ENCODE data around the gene CDH26.

CDH26 gene

GRCh38 chr20:60063739-60064380 lies 105.6 kb downstream of the CDH26 start:
- no peak for DNase-seq (ENCODE audit: low spot score)

Data from kidney tubule cell (primary cell).